GM18951 (cell line): Measurements from ENCODE around the gene NHERF1.

ENCODE experiments used
- POLR2A ChIP-seq: IDR thresholded peaks from 4 replicates; pipeline ENCODE4 v1.6.1; 2011; ENCODE audit warnings: mild to moderate bottlenecking; ENCODE audit not compliant: insufficient read length, insufficient read depth; ENCODE audit errors: extremely low read depth
- in situ Hi-C: fragments of 300-500 bp; cut with MboI; formaldehyde crosslinking; loops from one replicate; pipeline ENCODE4 v1.12.0; 2022; ENCODE audit warnings: low sequenced_read_pairs, mixed read lengths, inconsistent platforms; ENCODE audit not compliant: unreplicated experiment

Gene NHERF1

GRCh38 chr17:74759941-74760340 lies 11.5 kb downstream of the NHERF1 start:
- TF ChIP-seq POLR2A = no peak
- in situ Hi-C loops = no loop called here

GRCh38 chr17:74760404-74761105 lies 12.1 kb downstream of the NHERF1 start:
- no peak for TF ChIP-seq POLR2A
- in situ Hi-C loops = no loop called here

DNA sequence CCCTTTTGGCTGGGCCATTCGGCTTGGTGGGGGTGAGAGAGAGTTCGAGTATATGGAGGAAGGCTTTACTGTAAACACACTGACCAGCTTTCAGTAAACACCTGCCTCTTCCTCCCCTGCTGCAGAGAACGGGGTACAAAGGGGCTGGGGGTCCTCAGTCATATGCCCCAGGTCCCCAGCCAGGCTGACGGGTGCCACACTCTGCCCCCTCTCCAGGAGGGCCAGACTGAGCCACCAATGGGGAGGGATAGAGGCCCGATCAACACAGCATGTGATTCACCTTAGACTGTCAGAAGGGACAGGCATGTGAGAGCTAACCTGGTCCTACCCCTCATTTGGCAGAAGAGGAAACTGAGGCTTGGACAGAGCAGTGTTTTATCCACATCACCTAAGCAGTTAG lies 13.0 kb downstream of the NHERF1 start:
- TF ChIP-seq POLR2A = no peak
- in situ Hi-C loops = no loop called here

DNA sequence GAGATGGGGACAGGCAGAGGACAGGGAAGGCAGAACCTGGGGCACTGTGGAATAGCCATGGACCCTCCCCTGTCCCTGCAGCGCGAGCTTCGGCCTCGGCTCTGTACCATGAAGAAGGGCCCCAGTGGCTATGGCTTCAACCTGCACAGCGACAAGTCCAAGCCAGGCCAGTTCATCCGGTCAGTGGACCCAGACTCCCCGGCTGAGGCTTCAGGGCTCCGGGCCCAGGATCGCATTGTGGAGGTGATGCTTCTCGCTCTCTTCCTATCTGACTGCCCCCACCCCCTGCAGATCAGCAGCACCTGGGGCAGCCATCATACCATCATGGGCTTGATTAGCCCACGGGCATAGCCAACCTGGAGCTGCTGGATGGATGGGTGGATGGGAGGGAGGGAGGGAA lies 13.5 kb downstream of the NHERF1 start:
- TF ChIP-seq POLR2A = no peak
- in situ Hi-C loops = no loop called here

DNA sequence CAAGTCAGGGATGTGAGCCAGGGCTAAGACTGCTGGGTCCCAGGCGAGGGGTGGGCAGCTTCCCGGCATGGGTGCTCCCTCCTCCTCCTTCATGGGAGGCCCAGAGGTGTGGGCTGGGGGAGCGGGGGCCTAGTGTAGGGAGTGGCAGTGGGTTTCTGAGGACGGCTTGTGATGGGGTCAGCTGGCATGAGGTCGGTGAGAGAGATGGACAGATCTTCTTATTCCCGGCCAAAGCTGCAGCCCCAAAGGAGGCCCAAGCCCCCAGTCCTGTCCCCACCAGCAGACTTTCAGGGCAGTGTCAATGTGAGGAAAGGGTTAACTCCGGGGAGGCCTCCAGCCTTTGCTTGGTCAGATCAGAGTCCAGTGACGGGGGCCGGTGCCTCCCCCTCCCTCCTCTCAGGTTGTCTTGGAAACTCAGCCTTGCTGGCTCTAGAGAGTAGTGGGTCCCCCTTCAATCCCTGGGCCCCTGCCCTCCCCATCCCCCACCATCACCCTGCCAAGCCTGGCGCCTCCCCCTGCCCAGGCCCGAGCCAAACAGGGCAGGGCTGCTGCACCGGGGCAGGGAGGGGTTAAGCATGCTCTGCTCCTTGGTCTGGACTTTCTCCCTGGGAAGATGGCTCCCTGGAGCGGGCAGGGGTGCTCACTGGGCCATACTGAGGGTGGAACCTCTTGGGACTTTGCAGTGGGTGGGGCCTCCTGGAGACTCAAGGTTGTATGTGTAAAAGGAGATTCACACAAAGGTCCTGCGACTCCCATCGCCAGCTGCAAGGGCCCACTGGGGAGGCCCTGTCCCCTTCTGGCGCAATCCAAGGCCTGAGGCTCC lies 15.3 kb downstream of the NHERF1 start:
- no peak for TF ChIP-seq POLR2A
- in situ Hi-C loops = no loop called here

DNA sequence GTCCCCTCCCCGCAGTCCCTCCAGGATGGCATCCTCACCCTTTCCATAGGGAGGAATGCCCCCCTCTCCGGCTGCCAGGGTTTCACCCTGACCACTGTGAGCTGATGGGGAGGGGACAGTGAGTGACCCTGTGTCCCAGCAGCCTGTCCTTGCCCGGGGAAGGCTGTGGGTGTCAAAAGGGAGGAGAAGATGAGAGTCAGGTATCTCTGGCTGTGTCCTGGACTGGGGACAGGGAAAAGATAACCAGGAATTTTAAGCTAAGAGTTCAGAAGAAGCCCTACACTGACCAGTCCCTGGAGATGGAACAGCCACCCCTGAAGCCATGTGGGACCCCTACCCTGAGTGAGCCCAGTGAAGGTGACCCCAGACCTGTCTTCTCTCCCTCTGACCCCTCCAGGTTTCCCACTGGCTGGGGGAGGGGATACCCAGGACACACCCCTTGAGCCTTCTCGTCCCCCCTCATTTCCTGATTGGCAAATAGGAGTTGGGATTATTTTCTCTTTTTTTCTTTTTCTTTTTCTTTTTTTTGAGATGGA lies 16.4 kb downstream of the NHERF1 start:
- TF ChIP-seq POLR2A = no peak
- in situ Hi-C loops = no loop called here

DNA sequence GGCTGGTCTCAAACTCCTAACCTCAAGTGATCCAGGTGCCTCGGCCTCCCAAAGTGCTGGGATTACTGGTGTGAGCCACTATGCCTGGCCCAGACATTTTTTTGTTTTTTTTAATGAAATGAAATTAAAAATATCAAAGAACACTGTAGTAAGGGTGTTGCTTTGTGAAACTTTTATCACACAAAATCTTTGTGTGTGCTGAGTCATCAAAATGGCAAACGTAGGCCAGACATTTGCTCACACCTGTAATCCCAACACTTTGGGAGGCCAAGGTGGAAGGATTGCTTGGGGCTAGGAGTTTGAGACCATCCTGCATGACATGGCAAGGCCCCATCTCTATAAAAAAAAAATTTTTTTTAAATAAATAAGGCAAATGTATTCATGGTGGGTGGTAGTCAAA lies 18.0 kb downstream of the NHERF1 start:
- in situ Hi-C loops = no loop called here
- TF ChIP-seq POLR2A = no peak

DNA sequence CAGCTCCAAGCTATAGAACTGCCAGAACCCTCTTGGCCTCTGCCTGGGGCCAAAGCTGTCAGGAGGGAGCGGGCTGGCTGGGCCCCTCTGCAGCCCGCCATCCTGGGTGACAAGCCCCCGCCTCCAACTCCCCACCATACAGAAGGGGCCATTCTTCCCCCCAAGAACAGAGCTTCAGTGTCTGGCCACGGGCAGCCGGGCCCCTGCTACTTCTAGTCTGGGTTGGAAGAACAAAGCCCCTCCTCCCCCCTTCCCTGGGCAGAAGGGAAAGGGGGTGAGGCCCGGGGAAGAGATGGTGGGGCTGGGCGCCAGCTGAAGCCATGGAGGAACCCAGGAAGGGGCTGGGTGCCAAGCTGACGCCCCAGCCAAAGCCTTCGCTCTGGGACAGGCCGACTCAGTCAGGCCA lies 18.7 kb downstream of the NHERF1 start:
- in situ Hi-C loops = no loop called here
- no peak for TF ChIP-seq POLR2A

GRCh38 chr17:74768069-74768762 lies 19.8 kb downstream of the NHERF1 start:
- in situ Hi-C loops = no loop called here
- TF ChIP-seq POLR2A = peak; percentile 15

DNA sequence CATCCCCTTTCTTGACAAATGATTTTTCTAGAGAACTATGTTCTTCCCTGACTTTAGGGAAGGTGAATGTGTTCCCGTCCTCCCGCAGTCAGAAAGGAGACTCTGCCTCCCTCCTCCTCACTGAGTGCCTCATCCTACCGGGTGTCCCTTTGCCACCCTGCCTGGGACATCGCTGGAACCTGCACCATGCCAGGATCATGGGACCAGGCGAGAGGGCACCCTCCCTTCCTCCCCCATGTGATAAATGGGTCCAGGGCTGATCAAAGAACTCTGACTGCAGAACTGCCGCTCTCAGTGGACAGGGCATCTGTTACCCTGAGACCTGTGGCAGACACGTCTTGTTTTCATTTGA lies 20.3 kb downstream of the NHERF1 start:
- peak; percentile 4 for TF ChIP-seq POLR2A
- in situ Hi-C loops = no loop called here

DNA sequence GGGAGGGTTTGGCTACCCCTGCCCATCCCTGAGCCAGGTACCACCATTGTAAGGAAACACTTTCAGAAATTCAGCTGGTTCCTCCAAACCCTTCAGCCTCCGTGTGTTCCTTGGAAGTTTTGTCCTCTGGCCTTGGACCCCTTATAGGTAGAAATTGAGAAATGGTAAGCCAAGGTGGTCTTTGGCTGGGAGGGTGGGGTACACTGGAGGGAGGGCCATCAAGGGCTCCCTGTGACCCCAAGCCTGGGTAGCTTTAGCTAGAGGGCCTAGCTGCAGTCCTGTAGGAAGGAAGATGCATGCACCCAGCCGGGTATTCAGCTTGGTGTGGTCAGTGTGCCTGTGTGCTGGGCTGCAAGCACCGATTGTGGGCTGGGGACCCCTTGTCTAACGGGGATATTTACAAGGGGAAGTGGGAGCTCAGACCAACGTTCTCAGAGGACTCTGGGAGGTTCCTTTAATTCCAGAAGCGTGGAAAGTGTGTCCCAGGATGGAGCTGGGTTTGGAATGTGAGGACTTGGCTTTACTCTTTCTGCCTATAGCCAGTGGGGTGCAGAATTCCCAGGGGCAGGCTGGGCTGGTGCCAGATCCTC lies 20.9 kb downstream of the NHERF1 start:
- TF ChIP-seq POLR2A = no peak
- in situ Hi-C loops = no loop called here

GRCh38 chr17:74769856-74770497 lies 21.5 kb downstream of the NHERF1 start:
- no peak for TF ChIP-seq POLR2A
- in situ Hi-C loops = no loop called here
